Stimulated activated CD8-positive, alpha-beta memory T cell treated with anti-CD3 and anti-CD28 coated beads, Interleukin-2, amount 100 ng/mL, for 48 hours (primary cell): ENCODE results near the gene BCAP31.

Experiments used
- DNase-seq, 2 donors: peaks; one replicate each; pipeline ENCODE4 v3.0.0-alpha.2; 2020; ENCODE audit warnings: low read depth in 2 of 2

Gene BCAP31

DNA sequence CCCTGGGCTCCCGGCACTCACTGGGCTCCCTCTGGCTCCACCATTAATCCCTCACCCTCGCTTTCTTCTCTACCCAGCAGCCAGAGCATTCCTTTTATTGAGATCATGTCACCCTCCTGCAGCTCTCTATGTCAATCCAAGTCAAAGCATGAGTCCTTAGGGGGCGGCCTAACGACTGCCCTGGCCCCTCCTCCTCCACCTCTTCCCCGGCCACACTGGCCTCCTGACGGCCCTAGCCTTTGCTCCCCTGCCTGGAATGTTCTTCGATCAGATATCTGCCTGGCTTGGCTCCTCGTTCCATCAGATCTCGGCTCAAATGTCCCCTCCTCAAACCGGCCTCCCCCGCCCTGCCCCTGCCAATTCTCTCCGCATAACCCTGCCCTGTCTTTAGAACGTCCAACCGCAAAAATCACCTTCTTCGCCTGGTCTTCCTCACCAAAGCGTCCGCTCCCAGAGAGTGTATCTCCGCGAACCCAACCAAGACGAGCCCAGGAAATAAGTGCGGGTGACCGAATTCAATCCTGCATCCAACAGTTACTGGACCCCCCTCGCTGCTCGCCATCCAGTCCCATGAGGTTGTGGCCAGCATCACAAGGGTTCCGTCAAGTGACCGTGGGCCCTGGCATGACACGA lies 49.9 kb downstream of the BCAP31 start:
- DNase-seq: no peak

DNA sequence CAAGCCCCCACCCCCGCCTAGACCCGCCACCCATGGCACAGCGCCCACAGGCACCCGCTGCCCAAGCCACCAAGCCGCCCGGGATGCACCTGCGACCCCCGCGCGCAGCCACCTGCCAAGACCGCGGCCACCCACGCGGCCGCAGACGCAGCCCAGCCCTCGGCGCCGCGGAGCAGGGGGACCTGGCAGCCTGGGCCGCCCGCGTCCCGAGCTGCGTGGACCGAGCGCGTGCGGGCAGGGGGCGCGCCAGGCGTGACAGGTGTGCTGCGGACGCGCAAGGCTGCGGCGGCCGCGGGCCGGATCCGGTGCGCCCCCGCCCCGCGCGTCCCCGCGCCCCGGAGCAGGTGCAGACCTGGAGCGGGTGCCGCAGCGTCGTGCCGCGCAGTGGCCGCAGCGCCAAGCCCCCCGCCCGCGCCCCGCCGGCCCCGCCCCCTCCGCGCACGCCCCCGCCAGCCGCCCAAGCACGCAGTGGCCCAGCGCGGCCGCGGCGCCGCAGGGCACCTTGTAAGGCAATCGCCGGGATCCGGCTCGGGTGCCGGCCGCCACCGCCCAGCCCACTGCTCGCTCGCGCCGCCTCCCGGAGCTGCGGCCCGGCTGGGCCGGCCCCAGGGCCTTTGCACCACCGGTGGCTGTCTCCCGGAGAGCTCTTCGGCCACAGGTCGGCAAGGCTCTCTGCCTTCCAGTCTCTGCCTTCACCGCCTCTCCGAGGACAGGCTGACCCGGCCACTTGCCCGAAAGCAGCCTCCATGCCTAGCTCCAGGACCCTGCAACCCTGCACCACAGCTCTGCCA lies 50.6 kb downstream of the BCAP31 start, which contains the start of gene PNCK:
PNCK (minus strand) TSS at position 386 of the 791 bp plus-strand sequence. CDS start 737 bp downstream, outside the sequence.
- DNase-seq: no peak

GRCh38 chrX:153672531-153673427 lies 51.4 kb downstream of the BCAP31 start:
- DNase-seq: no peak

GRCh38 chrX:153671589-153672530 lies 52.3 kb downstream of the BCAP31 start:
- DNase-seq: no peak

GRCh38 chrX:153670748-153671588 lies 53.2 kb downstream of the BCAP31 start:
- DNase-seq: no peak

GRCh38 chrX:153669901-153670731 lies 54.1 kb downstream of the BCAP31 start:
- DNase-seq: no peak

GRCh38 chrX:153669174-153669890 lies 54.9 kb downstream of the BCAP31 start:
- DNase-seq: peak in 1 of 2 donors; percentile 50

DNA sequence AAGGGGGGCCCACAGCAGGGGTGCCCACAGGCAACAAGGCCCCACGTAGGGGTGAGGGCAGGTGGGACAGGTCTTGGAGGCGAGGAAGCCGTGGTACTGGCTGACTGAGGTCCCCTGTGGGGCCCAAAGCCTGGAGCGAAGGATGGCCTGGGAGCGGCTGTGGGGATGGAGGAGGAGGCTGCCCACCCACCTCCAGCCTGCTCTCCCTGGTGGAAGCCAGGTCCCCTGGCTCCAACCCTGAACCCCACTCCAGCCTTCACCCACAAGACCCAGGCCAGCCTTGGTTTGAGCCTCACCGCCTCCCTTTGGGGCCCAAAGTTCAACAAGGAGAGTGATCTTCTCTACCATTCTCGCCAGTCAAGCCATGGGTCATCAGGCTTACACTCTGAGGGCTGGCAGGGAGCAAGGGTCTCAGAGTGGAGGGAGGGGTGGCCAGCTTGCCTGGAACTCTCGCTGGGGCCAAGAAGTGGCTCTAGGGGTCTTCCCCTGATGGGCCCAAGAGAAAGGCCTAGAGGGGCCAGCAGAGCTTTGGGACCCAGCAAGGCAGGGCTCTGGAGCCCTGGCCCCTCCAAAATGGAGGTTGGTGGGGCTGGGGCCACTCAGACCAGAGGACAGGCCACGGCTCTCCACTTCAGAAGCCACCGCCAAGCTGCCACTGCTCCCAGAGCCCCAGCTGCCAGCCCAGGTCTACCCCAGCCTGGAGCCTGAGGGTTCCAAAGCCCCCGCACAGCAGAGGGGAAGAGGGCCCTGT lies 55.6 kb downstream of the BCAP31 start:
- DNase-seq: no peak

DNA sequence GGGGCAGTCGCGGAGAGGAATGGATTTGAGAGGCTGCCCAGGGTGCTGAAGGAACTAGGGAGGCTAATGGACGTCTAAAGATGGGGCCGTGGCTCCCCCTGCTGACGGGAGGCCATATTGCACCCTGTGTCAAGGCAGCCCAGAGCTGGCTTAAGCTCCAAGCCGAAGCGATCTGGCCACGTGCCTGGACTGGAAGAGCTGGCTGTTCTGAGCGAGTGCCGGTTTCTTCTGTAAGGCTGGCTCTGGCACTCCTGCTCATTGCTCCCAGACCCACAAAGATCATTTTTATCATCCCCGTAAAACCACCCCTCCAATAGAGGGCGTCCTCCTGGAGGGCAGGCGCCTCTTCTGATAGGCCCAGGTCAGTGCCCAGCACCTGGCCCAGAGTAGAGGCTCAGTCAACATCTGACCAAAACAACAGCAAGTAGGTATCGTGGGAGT lies 56.2 kb downstream of the BCAP31 start:
- peak; percentile 64 to 69 for DNase-seq

GRCh38 chrX:153667281-153667955 lies 56.8 kb downstream of the BCAP31 start:
- no peak for DNase-seq

- no peak for DNase-seq
Observed at GRCh38 chrX:153665726-153666306, 58.4 kb downstream of the BCAP31 start.

DNA sequence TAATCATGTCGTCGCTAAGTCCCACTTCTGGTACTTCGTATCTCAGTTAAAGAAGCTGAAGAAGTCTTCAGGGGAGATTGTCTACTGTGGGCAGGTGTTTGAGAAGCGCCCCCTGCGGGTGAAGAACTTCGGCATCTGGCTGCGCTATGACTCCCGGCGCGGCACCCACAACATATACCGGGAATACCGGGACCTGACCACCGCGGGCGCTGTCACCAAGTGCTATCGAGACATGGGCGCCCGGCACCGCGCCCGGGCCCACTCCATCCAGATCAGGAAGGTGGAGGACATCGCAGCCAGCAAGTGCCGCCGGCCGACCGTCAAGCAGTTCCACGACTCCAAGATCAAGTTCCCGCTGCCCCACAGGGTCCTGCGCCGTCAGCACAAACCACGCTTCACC lies 61.9 kb downstream of the BCAP31 start:
- DNase-seq: peak in 1 of 2 donors; percentile 33

DNA sequence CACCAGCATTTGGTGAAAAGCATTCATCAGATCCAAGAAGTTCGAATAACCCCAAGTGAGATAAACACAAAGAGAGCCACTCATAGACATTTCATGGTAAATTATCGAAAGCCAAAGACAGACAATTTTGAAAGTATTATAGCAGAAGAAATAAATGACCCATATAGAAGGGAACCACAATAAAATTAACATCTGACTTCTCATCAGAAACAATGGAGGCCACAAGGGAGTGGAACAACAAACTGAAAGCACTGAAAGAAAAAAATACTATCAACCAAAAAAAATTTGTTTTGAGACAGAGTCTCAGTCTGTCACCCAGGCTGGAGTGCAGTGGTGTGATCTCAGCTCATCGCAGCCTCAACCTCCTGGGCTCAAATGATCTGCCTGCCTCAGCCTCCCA lies 64.9 kb downstream of the BCAP31 start:
- DNase-seq: no peak

DNA sequence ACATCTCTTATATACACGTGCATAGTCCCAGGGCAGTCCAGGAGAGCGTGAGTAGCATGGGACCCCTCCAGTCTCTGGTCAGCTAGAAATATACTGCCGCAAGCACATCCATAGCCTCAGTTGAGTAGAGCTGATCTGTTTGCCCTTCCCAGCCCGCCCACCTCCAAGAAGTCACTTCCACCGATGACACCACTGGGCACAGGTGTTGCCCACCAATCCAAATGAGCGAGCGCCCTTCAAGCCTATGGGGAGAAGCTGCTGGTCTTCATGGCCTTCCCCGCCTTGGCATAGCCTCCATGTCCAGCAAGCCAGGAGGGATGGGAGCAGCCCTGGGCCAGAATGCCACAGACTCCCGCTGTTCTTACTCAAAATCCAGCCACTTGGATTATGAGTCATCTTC lies 67.0 kb downstream of the BCAP31 start:
- no peak for DNase-seq

GRCh38 chrX:153653556-153653955 lies 70.6 kb downstream of the BCAP31 start:
- DNase-seq: no peak

- no peak for DNase-seq
Observed at GRCh38 chrX:153651540-153652079, 72.6 kb downstream of the BCAP31 start.

GRCh38 chrX:153650959-153651358 lies 73.2 kb downstream of the BCAP31 start:
- no peak for DNase-seq
